HG02763 (cell line): ENCODE data around the gene DTD1.

Experiments used
- ATAC-seq: cut with Tn5 transposase; IDR thresholded peaks from one replicate; pipeline ENCODE4 v1.9.1; 2021; ENCODE audit warnings: mild to moderate bottlenecking, moderate library complexity; ENCODE audit not compliant: unreplicated experiment

Gene DTD1

GRCh38 chr20:18662279-18663040 is 74.6 kb downstream of the DTD1 start:
- ATAC-seq, result peak; percentile 44

- ATAC-seq, result no peak
These were observed 76.1 kb downstream of the DTD1 start for GRCh38 chr20:18663932-18664331.

GRCh38 chr20:18665135-18665534 is 77.3 kb downstream of the DTD1 start:
- ATAC-seq, result no peak

GRCh38 chr20:18666803-18667415 is 79.1 kb downstream of the DTD1 start:
- no peak for ATAC-seq

GRCh38 chr20:18669241-18670019 is 81.6 kb downstream of the DTD1 start:
- no peak for ATAC-seq

GRCh38 chr20:18671203-18671710 is 83.4 kb downstream of the DTD1 start:
- ATAC-seq, result no peak

- no peak for ATAC-seq
These were observed 85.0 kb downstream of the DTD1 start for GRCh38 chr20:18672834-18673233.

- no peak for ATAC-seq
These were observed 88.5 kb downstream of the DTD1 start for GRCh38 chr20:18676396-18676795.

- no peak for ATAC-seq
These were observed 89.3 kb downstream of the DTD1 start for GRCh38 chr20:18677126-18677525.

- ATAC-seq, result no peak
These were observed 90.9 kb downstream of the DTD1 start for GRCh38 chr20:18678549-18679419.

- ATAC-seq, result no peak
These were observed 96.0 kb downstream of the DTD1 start for GRCh38 chr20:18683839-18684238.

- ATAC-seq, result no peak
These were observed 96.9 kb downstream of the DTD1 start for GRCh38 chr20:18684775-18685174.

GRCh38 chr20:18685406-18685805 is 97.6 kb downstream of the DTD1 start:
- no peak for ATAC-seq

- ATAC-seq, result no peak
These were observed 98.8 kb downstream of the DTD1 start for GRCh38 chr20:18686696-18687095.

- no peak for ATAC-seq
These were observed 100.8 kb downstream of the DTD1 start for GRCh38 chr20:18688676-18689075.

- ATAC-seq, result no peak
These were observed 101.7 kb downstream of the DTD1 start for GRCh38 chr20:18689557-18689956.

- ATAC-seq, result no peak
These were observed 104.6 kb downstream of the DTD1 start for GRCh38 chr20:18692447-18692846.

GRCh38 chr20:18694071-18694470 is 106.2 kb downstream of the DTD1 start:
- ATAC-seq, result no peak

GRCh38 chr20:18695175-18695574 is 107.3 kb downstream of the DTD1 start:
- no peak for ATAC-seq

GRCh38 chr20:18698735-18699380 is 111.0 kb downstream of the DTD1 start:
- no peak for ATAC-seq
